ENCODE data around the gene MBD6.

DNA sequence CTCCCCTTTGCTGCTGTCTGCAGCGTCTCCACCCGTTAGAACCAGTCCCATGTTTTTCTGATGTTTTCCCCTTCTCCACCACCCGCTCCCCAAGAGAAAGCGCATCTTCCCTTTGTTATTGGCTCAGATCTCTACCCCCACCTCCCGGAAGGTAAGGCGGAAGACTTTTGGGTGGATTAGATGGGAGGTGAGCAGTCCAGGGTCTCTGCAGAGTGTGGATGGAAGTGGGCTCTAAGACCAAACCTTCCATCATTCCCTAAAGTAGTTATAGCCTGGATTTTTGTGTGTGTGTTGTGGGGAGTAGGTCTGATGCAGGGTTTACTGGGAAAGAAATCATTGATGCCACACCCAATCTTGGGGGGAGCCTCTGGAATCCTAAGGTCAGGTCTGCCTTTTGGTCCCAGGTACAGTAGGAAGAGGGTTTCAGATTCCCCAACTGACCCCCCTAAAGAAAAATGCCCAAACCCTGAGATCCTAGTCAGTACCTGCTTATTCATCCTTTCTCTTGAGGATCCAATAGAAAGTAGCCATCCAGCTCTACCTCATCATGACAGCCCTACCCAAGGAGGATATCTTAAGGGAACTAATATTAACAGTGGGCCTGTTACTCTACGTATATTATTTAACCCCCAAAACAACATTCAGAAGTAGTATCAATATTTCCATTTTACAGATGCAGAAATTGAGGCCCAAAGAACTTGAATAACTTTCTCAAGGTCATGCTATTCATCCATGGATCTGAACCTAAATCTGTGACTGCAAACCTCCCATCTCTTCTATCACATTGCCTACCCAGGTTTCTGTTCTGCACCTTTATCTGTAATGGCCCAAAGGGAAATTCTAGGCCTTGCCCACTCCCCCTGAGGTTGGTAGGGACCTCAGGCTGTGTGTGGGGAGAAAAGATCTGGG lies 28.3 kb downstream of the MBD6 start:
- TF ChIP-seq EZH2phosphoT487 (IDR thresholded peaks at IDR 0.05; ENCODE audit: insufficient read depth, low read depth) (no peak), EZH2 (IDR thresholded peaks at IDR 0.05; ENCODE audit: insufficient read depth, poor library complexity, severe bottlenecking) (no peak)
